Skin of body (tissue), 2 donors: ENCODE results near the gene GALNT2. TPM values are rescaled to one million over a fixed set of nuclear protein-coding genes. Genes with fewer than 3 reads are reported as not detected.

Source experiments
- DNase-seq: peaks from one replicate; lab custom pipeline; 2025; lab: John Stamatoyannopoulos, UW
- total RNA-seq: library from RNA; depleted of rRNA; stranded (reverse); fragments of >200 nt; gene quantifications from one replicate; pipeline ENCODE4 v1.2.3, GENCODE V29; 2014

The GALNT2 gene
- total RNA-seq, 1 donor from 2014 or later = 32.0 TPM

GRCh38 chr1:230230948-230231773 is 164.1 kb downstream of the GALNT2 start:
- DNase-seq = no peak

DNA sequence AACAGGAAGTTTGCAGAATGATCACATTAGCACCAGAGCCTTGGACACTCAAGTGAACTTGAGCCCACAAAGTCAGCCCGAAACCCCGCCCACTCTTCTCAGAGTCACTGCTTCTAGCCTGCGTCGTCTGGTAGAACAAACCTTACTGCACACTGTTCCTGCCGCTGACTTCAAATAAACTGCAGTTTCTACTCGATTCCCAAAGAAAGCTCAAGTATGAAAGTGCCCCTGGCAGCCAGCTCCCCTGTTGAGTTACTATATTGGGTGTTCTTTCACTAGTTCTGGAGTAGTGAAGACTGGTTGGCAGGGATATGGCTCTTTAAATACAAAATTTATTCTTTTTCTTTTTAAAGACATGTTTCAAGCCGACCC is 164.7 kb downstream of the GALNT2 start:
- DNase-seq = no peak

GRCh38 chr1:230232371-230232771 is 165.3 kb downstream of the GALNT2 start:
- DNase-seq = no peak

DNA sequence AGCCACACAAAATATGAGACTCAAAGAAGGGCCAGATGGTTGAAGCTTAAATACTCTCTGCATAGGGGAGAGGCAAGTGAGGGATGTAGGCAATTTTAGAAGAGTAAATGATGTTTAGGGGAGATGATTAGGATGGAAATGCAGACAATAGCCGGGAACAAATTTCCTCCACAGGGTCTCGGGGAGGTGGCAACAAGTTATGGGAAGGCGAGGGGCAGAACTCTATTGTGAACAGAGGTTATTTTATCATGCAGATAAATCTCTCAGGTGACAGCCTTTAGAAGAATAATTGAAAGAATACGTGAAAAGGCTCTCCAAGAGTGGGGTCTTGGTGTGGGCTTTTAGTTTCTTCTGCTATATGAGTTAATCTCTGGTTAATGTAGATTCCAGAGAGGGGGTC is 166.7 kb downstream of the GALNT2 start:
- no peak for DNase-seq

- DNase-seq = no peak
Observed at GRCh38 chr1:230235876-230236275, 168.8 kb downstream of the GALNT2 start.

- DNase-seq = no peak
Observed at GRCh38 chr1:230236301-230237008, 169.4 kb downstream of the GALNT2 start.

GRCh38 chr1:230237009-230237370 is 170.0 kb downstream of the GALNT2 start:
- no peak for DNase-seq

DNA sequence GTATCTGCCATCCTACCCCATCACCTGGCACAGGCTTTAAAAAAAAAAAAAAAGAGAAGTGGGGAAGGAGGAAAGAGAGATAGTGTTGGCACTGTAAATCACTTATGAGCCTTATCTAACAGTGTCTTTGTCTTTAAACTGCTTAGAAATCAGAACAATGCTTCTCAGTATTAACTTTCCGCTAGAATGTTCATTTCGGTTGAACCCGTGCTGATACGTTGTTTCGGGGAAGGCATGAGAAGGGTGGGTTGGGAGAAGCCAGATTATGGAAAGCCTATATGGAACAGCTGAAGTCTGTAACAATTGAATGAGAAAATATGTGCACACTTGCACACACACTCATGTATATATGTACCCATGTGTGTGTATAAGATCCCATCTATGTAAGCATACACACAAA is 170.8 kb downstream of the GALNT2 start:
- no peak for DNase-seq

GRCh38 chr1:230240446-230241086 is 173.5 kb downstream of the GALNT2 start:
- DNase-seq = no peak

DNA sequence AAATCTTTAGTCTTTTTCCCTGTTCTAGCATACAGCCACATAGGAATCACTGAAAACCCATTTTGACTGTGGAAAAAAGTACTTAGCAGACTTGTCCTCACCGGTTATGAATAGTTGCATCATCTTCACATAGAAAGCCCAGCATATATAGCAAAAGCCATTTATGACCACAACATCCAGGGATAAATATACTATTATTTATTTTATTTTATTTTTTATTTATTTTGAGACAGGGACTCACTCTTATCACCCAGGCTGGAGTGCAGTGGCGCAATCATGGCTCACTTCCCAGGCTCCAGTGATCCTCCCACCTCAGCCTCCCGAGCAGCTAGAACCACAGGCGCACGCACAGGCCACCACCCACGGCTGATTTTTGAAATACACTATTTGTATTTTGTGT is 175.3 kb downstream of the GALNT2 start:
- DNase-seq = no peak

DNA sequence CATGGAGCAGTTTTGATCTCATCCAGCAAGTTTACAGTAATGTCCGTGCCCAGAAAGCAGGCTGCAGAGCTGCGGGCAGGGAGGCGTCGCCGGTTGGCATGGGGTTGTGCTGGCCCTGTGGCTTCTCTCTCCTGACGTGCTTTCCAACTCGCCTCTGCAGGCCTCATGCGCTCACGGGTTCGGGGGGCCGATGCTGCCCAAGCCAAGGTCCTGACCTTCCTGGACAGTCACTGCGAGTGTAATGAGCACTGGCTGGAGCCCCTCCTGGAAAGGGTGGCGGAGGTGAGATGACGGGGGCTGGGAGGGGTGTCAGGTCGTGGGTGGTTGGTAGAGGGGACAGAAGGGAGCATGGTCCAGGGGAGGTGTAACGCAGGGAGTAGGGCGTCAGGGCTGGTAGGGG is 176.1 kb downstream of the GALNT2 start:
- no peak for DNase-seq

GRCh38 chr1:230243583-230244353 is 176.7 kb downstream of the GALNT2 start:
- DNase-seq = no peak

DNA sequence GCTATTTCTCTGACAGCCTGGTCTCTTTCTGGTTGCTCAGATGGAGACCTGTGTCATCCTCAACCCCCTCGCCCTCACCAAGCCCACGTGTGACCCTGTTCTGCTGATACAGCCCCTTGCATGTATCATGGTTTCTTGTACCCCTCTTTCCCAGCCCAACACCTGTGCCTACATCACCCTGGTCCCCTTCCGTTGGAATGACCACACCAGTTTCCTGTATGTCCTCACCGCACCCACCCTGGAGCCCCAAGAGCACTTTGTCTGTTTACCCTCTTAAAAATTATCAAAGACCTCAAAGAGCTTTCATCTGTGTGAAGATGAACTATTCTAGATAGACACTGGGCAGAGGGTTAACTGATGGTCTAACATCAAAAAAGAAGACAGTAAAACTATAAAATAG is 179.5 kb downstream of the GALNT2 start:
- no peak for DNase-seq

DNA sequence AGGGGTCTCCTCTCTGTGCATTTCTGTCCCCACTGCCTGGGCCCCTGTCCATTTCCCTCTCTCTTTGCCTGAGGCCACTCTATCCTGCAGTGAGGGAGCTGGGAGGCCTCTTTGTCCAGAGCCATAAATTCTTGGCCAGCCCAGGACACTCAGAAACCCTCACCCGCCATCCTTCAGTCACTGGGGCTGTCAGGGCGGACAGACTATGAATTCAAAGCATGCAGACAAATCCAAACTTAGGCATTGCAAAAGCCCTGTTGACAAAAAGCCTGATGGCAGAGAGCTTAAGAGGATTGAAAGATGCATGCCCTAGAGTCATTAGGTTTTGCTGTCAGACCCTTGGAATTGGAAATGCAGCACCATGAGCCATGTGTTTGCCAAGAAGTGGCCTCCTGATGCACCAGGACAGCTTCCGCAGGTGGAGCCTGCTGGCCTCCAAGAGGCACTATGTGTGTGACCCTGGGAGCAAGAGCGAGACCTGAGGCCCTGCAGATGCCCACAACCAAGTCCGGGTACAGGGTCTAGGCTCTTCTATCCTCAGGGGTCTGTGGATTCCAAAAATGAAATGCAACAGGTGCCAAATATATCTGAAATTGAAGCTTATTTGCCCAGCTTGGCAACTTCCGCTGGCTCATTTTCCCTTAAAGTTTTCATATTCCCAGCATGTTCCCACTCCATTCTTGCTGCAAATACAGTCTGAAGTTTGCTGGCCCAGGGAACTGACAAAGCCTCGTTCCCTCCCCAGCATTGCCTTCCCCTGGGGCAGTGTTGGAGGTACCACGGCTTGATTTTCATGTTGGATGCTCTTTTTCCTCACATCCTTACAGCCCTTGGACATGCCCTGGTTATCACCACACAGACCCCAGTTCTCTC is 181.2 kb downstream of the GALNT2 start:
- DNase-seq = no peak

DNA sequence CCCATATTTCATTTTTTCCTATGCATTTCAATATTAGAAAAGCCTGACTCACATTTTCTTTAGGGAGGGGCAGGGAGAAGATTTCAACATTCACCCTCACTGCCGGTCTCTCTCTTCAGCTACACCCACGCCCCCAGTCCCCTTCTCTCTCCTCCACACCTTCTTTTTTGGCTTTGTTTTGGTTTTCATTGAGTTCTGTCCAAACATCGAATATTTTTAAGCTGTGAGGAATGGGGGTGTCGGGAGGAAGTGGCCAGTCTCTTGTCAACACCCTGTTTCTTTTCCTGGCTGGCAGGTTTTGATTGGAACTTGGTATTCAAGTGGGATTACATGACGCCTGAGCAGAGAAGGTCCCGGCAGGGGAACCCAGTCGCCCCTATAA is 181.8 kb downstream of the GALNT2 start:
- DNase-seq = no peak

- no peak for DNase-seq
Observed at GRCh38 chr1:230249695-230250480, 182.8 kb downstream of the GALNT2 start.

DNA sequence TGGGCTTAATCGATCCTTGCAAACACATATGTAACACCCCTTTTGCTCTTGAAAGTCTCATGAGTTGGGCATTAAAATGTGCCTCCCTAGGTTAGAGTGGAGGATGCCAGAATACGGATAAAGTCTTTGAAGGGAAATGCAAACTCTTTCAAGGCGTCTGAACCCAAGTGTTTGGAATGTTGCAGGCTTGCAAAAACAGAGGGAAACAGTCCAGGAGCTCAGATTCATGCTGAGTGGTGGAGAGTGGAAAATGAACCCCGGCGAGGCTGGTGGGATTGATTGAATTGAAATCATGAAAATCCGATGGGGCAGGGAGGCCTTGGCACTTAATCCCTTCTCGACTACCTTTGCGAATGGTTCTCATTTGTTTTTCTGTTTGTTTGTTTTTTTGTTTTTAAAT is 183.6 kb downstream of the GALNT2 start:
- no peak for DNase-seq

GRCh38 chr1:230251644-230252191 is 184.7 kb downstream of the GALNT2 start:
- DNase-seq = no peak

GRCh38 chr1:230253150-230253549 is 186.1 kb downstream of the GALNT2 start:
- DNase-seq = no peak

- DNase-seq = no peak
Observed at GRCh38 chr1:230254265-230254664, 187.2 kb downstream of the GALNT2 start.
